Inflammatory macrophage treated with lipopolysaccharide for 4 hours (primary cell): Measurements from ENCODE around the gene RENBP.
A peak's percentile ranks its signal among the peaks of the same experiment; 100 is the strongest.

Experiments used
- DNase-seq: peaks from one replicate; pipeline ENCODE4 v3.0.0-alpha.2; 2020

The RENBP gene

GRCh38 chrX:153970357-153971123 lies 26.1 kb upstream of the RENBP start:
- no peak for DNase-seq

- no peak for DNase-seq
Measured at GRCh38 chrX:153969904-153970356, 25.5 kb upstream of the RENBP start.

GRCh38 chrX:153969125-153969903 lies 24.9 kb upstream of the RENBP start:
- DNase-seq: no peak

GRCh38 chrX:153968754-153969124 lies 24.3 kb upstream of the RENBP start:
- no peak for DNase-seq

GRCh38 chrX:153968255-153968654 lies 23.8 kb upstream of the RENBP start:
- no peak for DNase-seq

GRCh38 chrX:153967536-153968224 lies 23.2 kb upstream of the RENBP start:
- peak; percentile 57 for DNase-seq

GRCh38 chrX:153966841-153967535 lies 22.5 kb upstream of the RENBP start:
- no peak for DNase-seq

GRCh38 chrX:153966283-153966688 lies 21.8 kb upstream of the RENBP start:
- no peak for DNase-seq

GRCh38 chrX:153965406-153965805 lies 21.0 kb upstream of the RENBP start:
- DNase-seq: no peak

GRCh38 chrX:153964105-153964504 lies 19.7 kb upstream of the RENBP start:
- DNase-seq: no peak

- DNase-seq: no peak
Measured at GRCh38 chrX:153963546-153963945, 19.1 kb upstream of the RENBP start.

- DNase-seq: no peak
Measured at GRCh38 chrX:153961292-153961691, 16.8 kb upstream of the RENBP start.

GRCh38 chrX:153960786-153961185 lies 16.3 kb upstream of the RENBP start:
- no peak for DNase-seq

- no peak for DNase-seq
Measured at GRCh38 chrX:153960077-153960476, 15.6 kb upstream of the RENBP start.

- DNase-seq: no peak
Measured at GRCh38 chrX:153959649-153960048, 15.2 kb upstream of the RENBP start.

- no peak for DNase-seq
Measured at GRCh38 chrX:153958605-153959004, 14.2 kb upstream of the RENBP start.

GRCh38 chrX:153957224-153957623 lies 12.8 kb upstream of the RENBP start:
- DNase-seq: no peak

GRCh38 chrX:153956044-153956907 lies 11.8 kb upstream of the RENBP start:
- DNase-seq: no peak

- DNase-seq: no peak
Measured at GRCh38 chrX:153955228-153955732, 10.8 kb upstream of the RENBP start.

- no peak for DNase-seq
Measured at GRCh38 chrX:153954558-153955227, 10.2 kb upstream of the RENBP start.

- DNase-seq: no peak
Measured at GRCh38 chrX:153953892-153954557, 9.6 kb upstream of the RENBP start.
